ENCODE measurements around the gene PCDH1.

The PCDH1 gene

DNA sequence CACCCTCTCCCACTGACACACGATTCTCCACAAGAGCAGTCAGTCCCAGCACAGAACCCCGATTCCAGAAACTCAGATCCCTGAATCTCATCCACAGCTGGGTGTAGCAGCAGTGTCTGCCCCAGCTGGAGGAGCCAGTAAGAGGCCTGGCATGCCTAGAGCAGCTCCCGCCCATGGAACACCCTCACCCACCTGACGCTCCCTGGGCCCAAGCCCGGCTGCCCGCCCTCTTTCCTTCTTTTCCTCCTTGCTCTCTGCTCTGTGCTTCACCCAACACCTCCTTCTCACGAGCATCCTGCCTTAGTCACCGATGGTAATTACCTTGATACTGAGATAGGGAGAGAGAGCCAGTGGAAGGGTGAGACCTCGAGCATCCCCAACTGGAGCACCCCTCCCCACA, 8.7 kb downstream of the PCDH1 start:
- Histone ChIP-seq H3K27ac (no peak overlapping the region), H3K9ac (no peak overlapping the region), H3K4me3 (ENCODE audit: low read depth, low read length) (no peak overlapping the region), H3K27me3 (ENCODE audit: control insufficient read depth, insufficient read depth, low read length) (no peaks in the 10 kb centered on the region), H3K9me3 (ENCODE audit: control insufficient read depth, low read length) (no peaks in the 10 kb centered on the region), H3K4me1 (peaks cover 9% of the 10 kb centered on the region), H3K36me3 (ENCODE audit: control insufficient read depth, insufficient read depth, low read length) (no peaks in the 10 kb centered on the region), H3K4me2 (ENCODE audit: low read length) (no peak overlapping the region), H3K79me2 (peaks cover 17% of the 10 kb centered on the region), H2AFZ (no peak overlapping the region)
- TF ChIP-seq, protein P1, sequence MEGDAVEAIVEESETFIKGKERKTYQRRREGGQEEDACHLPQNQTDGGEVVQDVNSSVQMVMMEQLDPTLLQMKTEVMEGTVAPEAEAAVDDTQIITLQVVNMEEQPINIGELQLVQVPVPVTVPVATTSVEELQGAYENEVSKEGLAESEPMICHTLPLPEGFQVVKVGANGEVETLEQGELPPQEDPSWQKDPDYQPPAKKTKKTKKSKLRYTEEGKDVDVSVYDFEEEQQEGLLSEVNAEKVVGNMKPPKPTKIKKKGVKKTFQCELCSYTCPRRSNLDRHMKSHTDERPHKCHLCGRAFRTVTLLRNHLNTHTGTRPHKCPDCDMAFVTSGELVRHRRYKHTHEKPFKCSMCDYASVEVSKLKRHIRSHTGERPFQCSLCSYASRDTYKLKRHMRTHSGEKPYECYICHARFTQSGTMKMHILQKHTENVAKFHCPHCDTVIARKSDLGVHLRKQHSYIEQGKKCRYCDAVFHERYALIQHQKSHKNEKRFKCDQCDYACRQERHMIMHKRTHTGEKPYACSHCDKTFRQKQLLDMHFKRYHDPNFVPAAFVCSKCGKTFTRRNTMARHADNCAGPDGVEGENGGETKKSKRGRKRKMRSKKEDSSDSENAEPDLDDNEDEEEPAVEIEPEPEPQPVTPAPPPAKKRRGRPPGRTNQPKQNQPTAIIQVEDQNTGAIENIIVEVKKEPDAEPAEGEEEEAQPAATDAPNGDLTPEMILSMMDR (IDR thresholded peaks at IDR 0.05), result no peak

DNA sequence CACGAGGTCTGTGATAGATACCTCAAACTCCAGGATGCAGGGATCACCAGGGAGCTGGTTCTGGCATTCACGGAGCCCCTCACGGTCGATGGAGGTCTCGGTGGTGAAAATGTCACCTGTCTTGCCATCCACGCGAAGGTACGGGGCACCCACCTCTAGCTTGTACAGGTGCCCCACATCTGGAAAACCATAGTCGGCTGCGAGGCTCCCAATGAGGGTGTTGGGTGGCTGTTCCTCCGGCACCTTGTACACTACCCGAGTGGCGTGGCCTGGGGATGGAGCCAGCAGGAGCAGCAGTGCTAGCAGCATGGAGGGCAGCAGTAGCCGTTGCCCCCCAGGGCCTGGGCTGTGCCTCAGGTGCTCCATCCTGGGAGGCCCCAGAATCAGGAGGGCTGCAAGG, 9.2 kb downstream of the PCDH1 start:
- TF ChIP-seq, protein P1 (IDR thresholded peaks at IDR 0.05), result no peak
- Histone ChIP-seq H2AFZ (no peak overlapping the region), H3K4me2 (ENCODE audit: low read length) (no peak overlapping the region), H3K9ac (no peak overlapping the region), H3K9me3 (ENCODE audit: control insufficient read depth, low read length) (no peaks in the 10 kb centered on the region), H3K4me1 (peaks cover 9% of the 10 kb centered on the region), H3K36me3 (ENCODE audit: control insufficient read depth, insufficient read depth, low read length) (no peaks in the 10 kb centered on the region), H3K79me2 (peaks cover 13% of the 10 kb centered on the region), H3K4me3 (ENCODE audit: low read depth, low read length) (no peak overlapping the region), H3K27ac (no peak overlapping the region), H3K27me3 (ENCODE audit: control insufficient read depth, insufficient read depth, low read length) (no peaks in the 10 kb centered on the region)

DNA sequence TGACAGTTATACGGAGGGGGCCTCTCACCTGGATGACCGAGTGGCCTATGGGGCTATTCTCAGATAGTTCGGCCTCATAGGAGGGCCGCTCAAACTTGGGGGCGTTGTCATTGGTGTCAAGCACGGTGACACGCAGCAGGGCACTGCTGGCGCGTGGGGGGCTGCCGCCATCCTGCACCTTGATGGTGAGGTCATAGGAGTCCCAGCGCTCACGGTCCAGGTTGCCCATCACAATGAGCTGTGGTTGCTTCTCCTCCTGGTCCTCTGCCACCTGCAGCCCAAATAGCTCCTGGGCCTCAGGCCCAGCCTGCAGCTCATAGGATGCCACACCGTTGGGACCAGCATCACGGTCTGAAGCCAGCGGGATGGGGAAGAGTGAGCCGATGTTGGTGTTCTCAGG, 9.7 kb downstream of the PCDH1 start:
- Histone ChIP-seq H3K4me1 (peaks cover 9% of the 10 kb centered on the region), H3K79me2 (peaks cover 14% of the 10 kb centered on the region), H3K9me3 (ENCODE audit: control insufficient read depth, low read length) (no peaks in the 10 kb centered on the region), H3K4me2 (ENCODE audit: low read length) (no peak overlapping the region), H2AFZ (no peak overlapping the region), H3K9ac (no peak overlapping the region), H3K27ac (no peak overlapping the region), H3K36me3 (ENCODE audit: control insufficient read depth, insufficient read depth, low read length) (no peaks in the 10 kb centered on the region), H3K4me3 (ENCODE audit: low read depth, low read length) (no peak overlapping the region), H3K27me3 (ENCODE audit: control insufficient read depth, insufficient read depth, low read length) (no peaks in the 10 kb centered on the region)
- TF ChIP-seq, protein P1 (IDR thresholded peaks at IDR 0.05), result no peak

DNA sequence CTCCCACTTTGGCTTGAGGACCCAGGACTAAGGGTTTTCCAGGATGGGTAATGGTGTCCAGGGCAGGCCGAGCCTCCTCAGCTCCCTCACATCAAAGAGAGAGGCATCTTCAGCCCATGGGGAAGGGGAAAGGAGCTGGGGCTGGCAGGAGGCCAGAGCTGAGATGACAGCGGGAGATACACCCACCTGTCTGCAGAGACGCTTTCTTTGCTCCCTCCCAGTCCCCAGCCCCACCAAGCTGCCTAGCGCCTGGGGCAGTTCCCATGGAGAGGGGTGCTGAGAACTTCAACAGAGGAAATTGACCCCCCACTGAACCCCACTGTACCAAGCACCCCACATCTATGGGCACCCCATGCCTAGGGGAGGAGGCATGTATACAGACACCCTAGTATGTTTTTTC, 10.6 kb downstream of the PCDH1 start:
- Histone ChIP-seq H3K9me3 (ENCODE audit: control insufficient read depth, low read length) (no peaks in the 10 kb centered on the region), H3K36me3 (ENCODE audit: control insufficient read depth, insufficient read depth, low read length) (no peaks in the 10 kb centered on the region), H3K27ac (no peak overlapping the region), H3K9ac (no peak overlapping the region), H3K27me3 (ENCODE audit: control insufficient read depth, insufficient read depth, low read length) (no peaks in the 10 kb centered on the region), H2AFZ (no peak overlapping the region), H3K4me3 (ENCODE audit: low read depth, low read length) (no peak overlapping the region), H3K79me2 (peaks cover 13% of the 10 kb centered on the region), H3K4me1 (peaks cover 9% of the 10 kb centered on the region), H3K4me2 (ENCODE audit: low read length) (no peak overlapping the region)
- TF ChIP-seq, protein P1 (IDR thresholded peaks at IDR 0.05), result no peak

DNA sequence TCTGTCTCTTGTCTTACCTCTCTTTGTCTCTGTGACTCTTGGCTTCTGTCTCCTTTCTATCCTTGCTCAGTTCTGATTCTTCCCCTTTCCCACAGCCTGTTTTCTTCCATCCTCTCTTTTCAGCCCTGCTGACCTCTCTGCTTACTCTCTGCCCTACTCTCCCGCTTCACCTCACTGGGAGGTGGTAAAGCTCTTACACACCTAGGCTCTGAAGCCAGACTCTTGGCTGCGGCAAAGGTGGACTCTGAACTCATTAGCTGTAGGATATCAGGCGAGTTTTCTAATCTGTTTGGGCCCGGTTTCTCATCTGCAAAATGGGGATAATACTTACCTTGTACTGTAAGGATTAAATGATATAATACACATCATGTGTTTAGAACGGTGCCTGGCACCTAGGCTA, 11.1 kb downstream of the PCDH1 start:
- H3K79me2 ChIP-seq, result peaks cover 12% of the 10 kb centered on the region
- no peaks in the 10 kb centered on the region for H3K9me3 ChIP-seq (ENCODE audit: control insufficient read depth, low read length)
- H3K4me1 ChIP-seq, result peaks cover 9% of the 10 kb centered on the region
- H3K4me2 ChIP-seq (ENCODE audit: low read length), result no peak overlapping the region
- TF ChIP-seq, protein P1 (IDR thresholded peaks at IDR 0.05), result no peak
- H2AFZ ChIP-seq, result no peak overlapping the region
- no peaks in the 10 kb centered on the region for H3K36me3 ChIP-seq (ENCODE audit: control insufficient read depth, insufficient read depth, low read length)
- H3K4me3 ChIP-seq (ENCODE audit: low read depth, low read length), result no peak overlapping the region
- no peak overlapping the region for H3K27ac ChIP-seq
- H3K27me3 ChIP-seq (ENCODE audit: control insufficient read depth, insufficient read depth, low read length), result no peaks in the 10 kb centered on the region
- H3K9ac ChIP-seq, result no peak overlapping the region
